ENCODE measurements around the gene CTNNBL1.
A peak's percentile ranks its signal among the peaks of the same experiment; 100 is the strongest.

Gene CTNNBL1

GRCh38 chr20:37846573-37846972 is 152.7 kb downstream of the CTNNBL1 start:
- Histone ChIP-seq H3K9me3 (ENCODE audit: severe bottlenecking) (no peaks in the 10 kb centered on the region), H3K36me3 (ENCODE audit: low read depth) (peaks cover 26% of the 10 kb centered on the region), H3K4me3 (ENCODE audit: severe bottlenecking) (no peak overlapping the region), H3K4me1 (ENCODE audit: insufficient read depth, poor library complexity, severe bottlenecking) (no peaks in the 10 kb centered on the region), H3K27ac (ENCODE audit: poor library complexity, severe bottlenecking) (no peak overlapping the region), H3K27me3 (ENCODE audit: insufficient read depth, poor library complexity, severe bottlenecking) (no peaks in the 10 kb centered on the region)
- TF ChIP-seq, protein P1, sequence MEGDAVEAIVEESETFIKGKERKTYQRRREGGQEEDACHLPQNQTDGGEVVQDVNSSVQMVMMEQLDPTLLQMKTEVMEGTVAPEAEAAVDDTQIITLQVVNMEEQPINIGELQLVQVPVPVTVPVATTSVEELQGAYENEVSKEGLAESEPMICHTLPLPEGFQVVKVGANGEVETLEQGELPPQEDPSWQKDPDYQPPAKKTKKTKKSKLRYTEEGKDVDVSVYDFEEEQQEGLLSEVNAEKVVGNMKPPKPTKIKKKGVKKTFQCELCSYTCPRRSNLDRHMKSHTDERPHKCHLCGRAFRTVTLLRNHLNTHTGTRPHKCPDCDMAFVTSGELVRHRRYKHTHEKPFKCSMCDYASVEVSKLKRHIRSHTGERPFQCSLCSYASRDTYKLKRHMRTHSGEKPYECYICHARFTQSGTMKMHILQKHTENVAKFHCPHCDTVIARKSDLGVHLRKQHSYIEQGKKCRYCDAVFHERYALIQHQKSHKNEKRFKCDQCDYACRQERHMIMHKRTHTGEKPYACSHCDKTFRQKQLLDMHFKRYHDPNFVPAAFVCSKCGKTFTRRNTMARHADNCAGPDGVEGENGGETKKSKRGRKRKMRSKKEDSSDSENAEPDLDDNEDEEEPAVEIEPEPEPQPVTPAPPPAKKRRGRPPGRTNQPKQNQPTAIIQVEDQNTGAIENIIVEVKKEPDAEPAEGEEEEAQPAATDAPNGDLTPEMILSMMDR (IDR thresholded peaks at IDR 0.05; ENCODE audit: poor library complexity, severe bottlenecking): no peak
- DNase-seq (ENCODE audit: low spot score) (peak; percentile 78), ATAC-seq (ENCODE audit: low read depth) (no peak)

DNA sequence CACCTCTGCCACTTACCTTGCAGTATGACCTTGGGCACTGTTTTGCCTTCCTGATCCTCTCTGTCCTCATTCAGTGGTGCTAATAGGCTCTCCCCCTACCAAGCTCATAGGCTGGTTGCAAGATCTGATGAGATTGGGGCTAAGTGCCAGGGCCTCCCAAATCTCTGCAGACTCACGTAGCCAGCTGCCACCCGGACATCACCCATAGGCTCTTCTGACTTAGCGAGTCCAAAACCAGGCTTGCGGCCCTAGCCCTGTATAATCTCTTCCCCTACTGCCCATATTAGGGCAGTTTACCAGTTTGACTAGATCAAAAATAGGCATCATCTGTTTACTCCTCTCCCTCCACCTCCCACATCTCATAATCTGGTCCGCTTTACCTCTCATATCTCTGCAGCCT is 154.9 kb downstream of the CTNNBL1 start:
- H3K36me3 ChIP-seq (ENCODE audit: low read depth): peaks cover 21% of the 10 kb centered on the region
- DNase-seq (ENCODE audit: low spot score) (peak; percentile 57), ATAC-seq (ENCODE audit: low read depth) (no peak)
- H3K9me3 ChIP-seq (ENCODE audit: severe bottlenecking): no peaks in the 10 kb centered on the region
- no peaks in the 10 kb centered on the region for H3K4me1 ChIP-seq (ENCODE audit: insufficient read depth, poor library complexity, severe bottlenecking)
- no peaks in the 10 kb centered on the region for H3K27me3 ChIP-seq (ENCODE audit: insufficient read depth, poor library complexity, severe bottlenecking)
- TF ChIP-seq, protein P1 (IDR thresholded peaks at IDR 0.05; ENCODE audit: poor library complexity, severe bottlenecking): no peak
- no peak overlapping the region for H3K4me3 ChIP-seq (ENCODE audit: severe bottlenecking)
- no peak overlapping the region for H3K27ac ChIP-seq (ENCODE audit: poor library complexity, severe bottlenecking)

DNA sequence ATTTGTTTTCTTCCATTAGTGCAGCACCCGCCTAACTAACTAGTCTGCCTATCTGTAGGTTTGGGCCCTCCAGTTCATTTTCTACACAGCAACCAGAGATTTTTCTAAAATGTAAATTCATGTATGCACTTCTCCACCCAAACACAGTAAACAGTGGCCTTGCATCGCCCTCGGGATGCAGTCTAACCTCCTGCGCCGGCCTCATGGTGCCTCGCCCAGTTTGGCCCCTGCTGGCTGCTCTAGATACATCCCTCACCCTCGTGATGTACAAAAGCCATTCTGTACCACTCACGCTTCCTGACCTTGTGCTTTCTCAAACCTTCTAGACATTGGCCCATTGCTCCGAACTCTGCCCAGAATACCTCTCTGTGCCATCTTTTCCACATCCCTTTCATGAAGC is 155.3 kb downstream of the CTNNBL1 start:
- TF ChIP-seq, protein P1 (IDR thresholded peaks at IDR 0.05; ENCODE audit: poor library complexity, severe bottlenecking): no peak
- Histone ChIP-seq H3K9me3 (ENCODE audit: severe bottlenecking) (no peaks in the 10 kb centered on the region), H3K27me3 (ENCODE audit: insufficient read depth, poor library complexity, severe bottlenecking) (no peaks in the 10 kb centered on the region), H3K36me3 (ENCODE audit: low read depth) (peaks cover 24% of the 10 kb centered on the region), H3K4me3 (ENCODE audit: severe bottlenecking) (no peak overlapping the region), H3K4me1 (ENCODE audit: insufficient read depth, poor library complexity, severe bottlenecking) (no peaks in the 10 kb centered on the region), H3K27ac (ENCODE audit: poor library complexity, severe bottlenecking) (no peak overlapping the region)
- DNase-seq (ENCODE audit: low spot score) (peak; percentile 56), ATAC-seq (ENCODE audit: low read depth) (no peak)

DNA sequence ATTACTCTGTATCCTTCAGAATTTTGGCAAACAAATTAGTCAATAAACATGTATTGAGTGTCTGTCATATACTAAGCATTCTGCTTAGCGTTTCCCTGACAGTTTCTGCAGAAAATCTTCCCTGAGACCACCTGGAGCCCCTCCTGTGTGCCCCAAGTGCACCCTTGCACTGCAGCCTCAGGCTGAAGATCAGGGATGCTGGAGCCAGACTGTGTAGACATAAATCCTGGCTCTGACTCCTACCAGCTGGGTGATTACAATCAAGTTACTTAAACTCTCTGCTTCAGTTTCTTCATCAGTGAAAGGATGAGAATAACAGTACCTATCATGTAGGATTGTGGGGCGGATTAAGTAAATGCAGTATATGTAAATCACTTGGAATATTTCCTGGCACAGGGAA is 155.7 kb downstream of the CTNNBL1 start:
- TF ChIP-seq, protein P1 (IDR thresholded peaks at IDR 0.05; ENCODE audit: poor library complexity, severe bottlenecking): no peak
- DNase-seq (ENCODE audit: low spot score) (peak; percentile 51), ATAC-seq (ENCODE audit: low read depth) (no peak)
- H3K9me3 ChIP-seq (ENCODE audit: severe bottlenecking): no peaks in the 10 kb centered on the region
- no peak overlapping the region for H3K4me3 ChIP-seq (ENCODE audit: severe bottlenecking)
- H3K36me3 ChIP-seq (ENCODE audit: low read depth): peaks cover 24% of the 10 kb centered on the region
- no peak overlapping the region for H3K27ac ChIP-seq (ENCODE audit: poor library complexity, severe bottlenecking)
- H3K27me3 ChIP-seq (ENCODE audit: insufficient read depth, poor library complexity, severe bottlenecking): no peaks in the 10 kb centered on the region
- H3K4me1 ChIP-seq (ENCODE audit: insufficient read depth, poor library complexity, severe bottlenecking): no peaks in the 10 kb centered on the region

- DNase-seq (ENCODE audit: low spot score): no peak
- Histone ChIP-seq H3K4me1 (ENCODE audit: insufficient read depth, poor library complexity, severe bottlenecking) (no peaks in the 10 kb centered on the region), H3K27me3 (ENCODE audit: insufficient read depth, poor library complexity, severe bottlenecking) (no peaks in the 10 kb centered on the region), H3K27ac (ENCODE audit: poor library complexity, severe bottlenecking) (no peak overlapping the region), H3K9me3 (ENCODE audit: severe bottlenecking) (no peaks in the 10 kb centered on the region), H3K4me3 (ENCODE audit: severe bottlenecking) (no peak overlapping the region), H3K36me3 (ENCODE audit: low read depth) (peaks cover 20% of the 10 kb centered on the region)
- TF ChIP-seq, protein P1 (IDR thresholded peaks at IDR 0.05; ENCODE audit: poor library complexity, severe bottlenecking): no peak
- ATAC-seq (ENCODE audit: low read depth): no peak
Observed at GRCh38 chr20:37850036-37850592, 156.3 kb downstream of the CTNNBL1 start.
